OCI-LY7 (cell line): ENCODE data around the gene SPTAN1. TPM values are rescaled to one million over a fixed set of nuclear protein-coding genes. Genes with fewer than 3 reads are reported as not detected.

Source experiments
- BruUV-seq: library from RNA; stranded (reverse); fragments of 400-500 nt; replicated peaks from 2 replicates; lab custom pipeline; 2021; lab: Mats Ljungman, UMichigan
- CTCF ChIA-PET: fragments of 300-600 bp; sonication (Branson Sonifier 250); formaldehyde crosslinking; loops from one replicate; lab custom pipeline; 2022; ENCODE audit warnings: antibody characterized with exemption; ENCODE audit not compliant: unreplicated experiment; lab: Charles Lee
- POLR2A ChIA-PET: fragments of 300-600 bp; sonication (Branson Sonifier 250); formaldehyde crosslinking; loops from one replicate; lab custom pipeline; 2022; ENCODE audit warnings: antibody characterized with exemption; lab: Charles Lee
- DNase-seq: peaks from one replicate; pipeline ENCODE4 v3.0.0-alpha.2; 2015; ENCODE audit warnings: low spot score
- H2AFZ ChIP-seq: fragments of 200-600 bp; sonication (generic), shearing (Covaris generic); 2 replicates; pipeline ENCODE4 v1.6.1; 2014; ENCODE audit warnings: mild to moderate bottlenecking, antibody characterized with exemption, low read length, moderate library complexity
- H3K27ac ChIP-seq: fragments of 200-600 bp; sonication (generic); 2 replicates; pipeline ENCODE4 v1.5.1; 2014; ENCODE audit warnings: mixed run types, low read depth, mild to moderate bottlenecking, moderate library complexity, low read length, inconsistent platforms; ENCODE audit not compliant: poor library complexity, severe bottlenecking
- H3K36me3 ChIP-seq: fragments of 200-600 bp; sonication (generic); 2 replicates; pipeline ENCODE4 v1.6.1; 2014; ENCODE audit warnings: mild to moderate bottlenecking, antibody characterized with exemption, low read length, moderate library complexity, mixed read lengths; ENCODE audit not compliant: insufficient read depth
- H3K4me1 ChIP-seq: fragments of 200-600 bp; sonication (generic); 2 replicates; pipeline ENCODE4 v1.5.1; 2014; ENCODE audit warnings: mild to moderate bottlenecking, low read length; ENCODE audit not compliant: insufficient read depth, poor library complexity, severe bottlenecking
- H3K4me2 ChIP-seq: fragments of 200-600 bp; sonication (generic); 2 replicates; pipeline ENCODE4 v1.6.1; 2014; ENCODE audit warnings: mild to moderate bottlenecking, low read length
- H3K4me3 ChIP-seq: fragments of 200-600 bp; sonication (generic); 2 replicates; pipeline ENCODE4 v1.5.1; 2014; ENCODE audit warnings: mild to moderate bottlenecking, low read depth, low read length; ENCODE audit not compliant: poor library complexity, severe bottlenecking
- H3K79me2 ChIP-seq: fragments of 200-600 bp; sonication (generic); 2 replicates; pipeline ENCODE4 v1.6.1; 2016; ENCODE audit warnings: low read depth, mild to moderate bottlenecking, low read length, moderate library complexity, mixed read lengths; ENCODE audit not compliant: insufficient read depth
- H3K9me2 ChIP-seq: fragments of 200-600 bp; sonication (generic); 2 replicates; pipeline ENCODE4 v1.6.1; 2016; ENCODE audit warnings: mild to moderate bottlenecking, low read length, mixed read lengths; ENCODE audit not compliant: insufficient read depth
- H3K9me3 ChIP-seq: fragments of 200-600 bp; sonication (generic); 2 replicates; pipeline ENCODE4 v1.6.1; 2014; ENCODE audit warnings: mild to moderate bottlenecking, mixed run types, low read length, mixed read lengths
- H4K20me1 ChIP-seq: fragments of 200-600 bp; sonication (generic); 2 replicates; pipeline ENCODE4 v1.6.1; 2014; ENCODE audit warnings: mild to moderate bottlenecking, antibody characterized with exemption, low read length, moderate library complexity, mixed read lengths; ENCODE audit not compliant: insufficient read depth
- EZH2phosphoT487 ChIP-seq: fragments of 200-600 bp; sonication (generic); IDR thresholded peaks from 2 replicates; pipeline ENCODE4 v1.6.1; 2018; ENCODE audit warnings: low read depth, borderline replicate concordance, mild to moderate bottlenecking, mixed run types, antibody characterized with exemption, low read length, moderate library complexity, mixed read lengths
- intact Hi-C: fragments of 100-400 bp; cut with micrococcal nuclease; formaldehyde crosslinking; loops from one replicate; pipeline ENCODE4 v1.10.0; 2022; ENCODE audit not compliant: unreplicated experiment
- total RNA-seq, 2 experiments: library from RNA; depleted of rRNA in 1 of 2; stranded (reverse); fragments of >200 nt in 1 of 2; shearing (Covaris generic) in 1 of 2; gene quantifications; 2 replicates each; pipeline ENCODE4 v1.2.3, GENCODE V29; 2014 to 2022
- TF ChIP-seq, protein P1 (sequence below): fragments of 200-600 bp; sonication (generic); conservative IDR thresholded peaks from 2 replicates; pipeline ENCODE4 v1.5.1; 2014; ENCODE audit warnings: mild to moderate bottlenecking, antibody characterized with exemption, low read length, moderate library complexity, mixed read lengths

SPTAN1 gene
- total RNA-seq, 2 experiments from 2014 or later: 239 to 259 TPM

DNA sequence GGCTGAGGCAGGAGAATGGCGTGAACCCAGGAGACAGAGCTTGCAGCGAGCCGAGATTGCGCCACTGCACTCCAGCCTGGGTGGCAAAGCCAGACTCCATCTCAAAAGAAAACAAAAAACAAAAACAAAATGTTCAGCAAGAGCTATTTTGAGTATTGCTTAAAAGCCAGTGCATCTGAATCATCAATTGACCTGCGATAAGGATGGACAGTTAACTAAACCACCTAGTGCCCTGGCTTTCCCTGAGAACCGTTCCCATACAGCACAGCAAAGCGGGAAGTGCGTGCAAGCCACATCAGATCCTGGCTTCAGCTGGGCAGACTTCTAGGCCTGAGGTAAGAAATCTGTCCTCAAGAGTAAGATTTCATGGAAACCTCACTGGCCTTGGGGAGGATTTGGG, 101.5 kb downstream of the SPTAN1 start:
- Histone ChIP-seq H3K4me2 (no peak overlapping the region), H3K9me3 (no peaks in the 10 kb centered on the region), H3K36me3 (no peaks in the 10 kb centered on the region), H3K79me2 (no peaks in the 10 kb centered on the region), H3K4me3 (no peak overlapping the region), H3K9me2 (no peaks in the 10 kb centered on the region), H3K27ac (no peak overlapping the region), H4K20me1 (no peaks in the 10 kb centered on the region), H2AFZ (no peak overlapping the region), H3K4me1 (peaks cover 16% of the 10 kb centered on the region)
- DNase-seq: no peak
- intact Hi-C loops: no loop called here
- no TSS peak for BruUV-seq
- ChIA-PET POLR2A (interaction anchor here (0.6 to 1.9 kb wide), 3 partner anchors 10 to 30 kb away, joined by 3 to 8 read pairs (median 5); no protein-coding TSS in a partner anchor), CTCF (no interaction called here)
- no peak for TF ChIP-seq EZH2phosphoT487
- TF ChIP-seq, protein P1, sequence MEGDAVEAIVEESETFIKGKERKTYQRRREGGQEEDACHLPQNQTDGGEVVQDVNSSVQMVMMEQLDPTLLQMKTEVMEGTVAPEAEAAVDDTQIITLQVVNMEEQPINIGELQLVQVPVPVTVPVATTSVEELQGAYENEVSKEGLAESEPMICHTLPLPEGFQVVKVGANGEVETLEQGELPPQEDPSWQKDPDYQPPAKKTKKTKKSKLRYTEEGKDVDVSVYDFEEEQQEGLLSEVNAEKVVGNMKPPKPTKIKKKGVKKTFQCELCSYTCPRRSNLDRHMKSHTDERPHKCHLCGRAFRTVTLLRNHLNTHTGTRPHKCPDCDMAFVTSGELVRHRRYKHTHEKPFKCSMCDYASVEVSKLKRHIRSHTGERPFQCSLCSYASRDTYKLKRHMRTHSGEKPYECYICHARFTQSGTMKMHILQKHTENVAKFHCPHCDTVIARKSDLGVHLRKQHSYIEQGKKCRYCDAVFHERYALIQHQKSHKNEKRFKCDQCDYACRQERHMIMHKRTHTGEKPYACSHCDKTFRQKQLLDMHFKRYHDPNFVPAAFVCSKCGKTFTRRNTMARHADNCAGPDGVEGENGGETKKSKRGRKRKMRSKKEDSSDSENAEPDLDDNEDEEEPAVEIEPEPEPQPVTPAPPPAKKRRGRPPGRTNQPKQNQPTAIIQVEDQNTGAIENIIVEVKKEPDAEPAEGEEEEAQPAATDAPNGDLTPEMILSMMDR: no peak

DNA sequence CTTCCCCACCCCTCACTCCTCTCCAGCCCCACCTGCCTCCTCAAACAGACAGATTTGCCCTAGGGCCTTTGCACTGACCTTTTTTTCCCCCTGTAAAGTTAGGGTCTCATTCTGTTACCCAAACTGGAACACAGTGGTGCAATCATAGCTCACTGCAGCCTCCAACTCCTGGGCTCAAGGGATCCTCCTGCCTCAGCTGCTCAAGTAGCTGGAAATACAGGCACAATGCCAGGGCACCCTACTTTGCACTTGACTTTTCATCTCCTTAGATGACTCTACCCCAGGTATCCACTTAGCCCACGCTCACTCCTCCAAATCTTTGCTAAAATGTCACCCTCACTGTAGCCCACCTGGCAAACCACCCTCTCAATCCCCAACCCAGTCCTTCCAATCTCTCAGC, 102.1 kb downstream of the SPTAN1 start:
- Histone ChIP-seq H3K27ac (no peak overlapping the region), H3K79me2 (no peaks in the 10 kb centered on the region), H3K4me1 (peaks cover 12% of the 10 kb centered on the region), H3K4me3 (no peak overlapping the region), H3K9me3 (no peaks in the 10 kb centered on the region), H3K36me3 (no peaks in the 10 kb centered on the region), H3K4me2 (no peak overlapping the region; the same call in 1 of the 2 replicates), H2AFZ (no peak overlapping the region), H4K20me1 (no peaks in the 10 kb centered on the region), H3K9me2 (no peaks in the 10 kb centered on the region)
- TF ChIP-seq, protein P1: no peak
- no peak for TF ChIP-seq EZH2phosphoT487
- DNase-seq: no peak
- intact Hi-C loops: no loop called here
- ChIA-PET CTCF (no interaction called here), POLR2A (interaction anchor here (0.7 to 1.9 kb wide), 5 partner anchors 8 to 39 kb away, joined by 3 to 8 read pairs (median 5); no protein-coding TSS in a partner anchor)
- BruUV-seq: no TSS peak

DNA sequence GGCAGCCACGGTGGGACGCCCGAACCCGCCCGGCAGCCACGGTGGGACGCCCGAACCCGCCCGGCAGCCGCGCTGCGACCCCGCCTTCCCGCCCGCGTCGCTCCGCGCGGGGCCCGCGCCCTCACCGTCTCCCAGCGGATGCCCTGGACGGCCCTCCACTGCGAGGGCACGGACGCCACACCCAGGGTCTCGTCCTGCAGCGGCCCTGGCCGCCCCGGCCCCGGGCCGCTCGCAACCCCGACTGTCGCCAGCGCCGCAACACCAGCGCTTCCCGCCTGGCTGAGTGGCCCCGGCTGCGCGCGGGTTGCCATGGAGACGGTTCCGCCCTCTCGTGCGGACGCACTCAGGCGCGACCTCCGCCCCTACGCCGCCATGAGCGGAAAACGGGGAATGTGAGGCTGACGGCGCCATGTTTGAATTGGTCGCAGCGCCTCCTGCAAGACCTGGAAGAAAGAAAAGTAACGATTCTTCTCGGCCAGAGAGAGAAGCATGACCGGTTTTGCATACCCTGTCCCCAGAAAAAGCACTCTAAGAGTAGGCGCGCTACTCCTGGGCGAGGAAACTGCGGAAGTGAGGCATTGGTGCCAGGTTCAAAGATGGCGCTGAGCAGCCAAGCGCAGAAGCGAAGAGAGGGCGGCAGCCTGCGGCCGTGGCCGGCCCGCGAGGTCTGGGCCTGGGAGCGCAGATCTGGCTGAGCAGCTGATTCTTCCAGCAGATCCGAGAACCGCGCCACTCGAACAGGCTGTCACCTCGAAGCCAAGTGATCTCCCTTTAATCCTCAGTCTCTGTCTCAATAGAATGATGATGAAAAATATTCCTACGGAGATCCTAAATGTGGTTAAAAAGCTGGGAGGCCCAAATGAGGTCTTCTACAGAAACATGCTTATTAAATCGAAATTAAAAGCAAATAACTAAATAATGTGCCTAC, 104.3 kb downstream of the SPTAN1 start, which contains the start of gene DYNC2I2:
Gene DYNC2I2 (minus strand): TSS at position 432 of the 928 bp plus-strand sequence. CDS start 121 bp downstream, at position 311.
- H3K4me3 ChIP-seq: peak within 1 kb of the TSS; percentile 81
- H3K36me3 ChIP-seq: no peaks in the 10 kb centered on the region
- no peaks in the 10 kb centered on the region for H4K20me1 ChIP-seq
- peak within 1 kb of the TSS; percentile 69 for H3K4me2 ChIP-seq
- peak within 1 kb of the TSS; percentile 87 for H2AFZ ChIP-seq
- intact Hi-C loops: loop anchor here (1.0 kb wide), 1 partner anchor 28 kb away; no protein-coding TSS in a partner anchor
- H3K27ac ChIP-seq: peak within 1 kb of the TSS; percentile 83
- peak; percentile 89 for DNase-seq
- H3K9me3 ChIP-seq: no peaks in the 10 kb centered on the region
- ChIA-PET CTCF (interaction anchor here (0.7 kb wide), 1 partner anchor 40 kb away, joined by 4 read pairs; no protein-coding TSS in a partner anchor), POLR2A (no interaction called here)
- TF ChIP-seq, protein P1: no peak
- TF ChIP-seq EZH2phosphoT487: no peak
- no peaks in the 10 kb centered on the region for H3K9me2 ChIP-seq
- no TSS peak for BruUV-seq
- no peaks in the 10 kb centered on the region for H3K79me2 ChIP-seq
- H3K4me1 ChIP-seq: peaks cover 12% of the 10 kb centered on the region
